Fibroblast of upper back skin (primary cell): Measurements from ENCODE around the gene AGO3.

Source experiments
- DNase-seq: peaks from one replicate; pipeline ENCODE4 v3.0.0-alpha.2; 2013

Gene AGO3

DNA sequence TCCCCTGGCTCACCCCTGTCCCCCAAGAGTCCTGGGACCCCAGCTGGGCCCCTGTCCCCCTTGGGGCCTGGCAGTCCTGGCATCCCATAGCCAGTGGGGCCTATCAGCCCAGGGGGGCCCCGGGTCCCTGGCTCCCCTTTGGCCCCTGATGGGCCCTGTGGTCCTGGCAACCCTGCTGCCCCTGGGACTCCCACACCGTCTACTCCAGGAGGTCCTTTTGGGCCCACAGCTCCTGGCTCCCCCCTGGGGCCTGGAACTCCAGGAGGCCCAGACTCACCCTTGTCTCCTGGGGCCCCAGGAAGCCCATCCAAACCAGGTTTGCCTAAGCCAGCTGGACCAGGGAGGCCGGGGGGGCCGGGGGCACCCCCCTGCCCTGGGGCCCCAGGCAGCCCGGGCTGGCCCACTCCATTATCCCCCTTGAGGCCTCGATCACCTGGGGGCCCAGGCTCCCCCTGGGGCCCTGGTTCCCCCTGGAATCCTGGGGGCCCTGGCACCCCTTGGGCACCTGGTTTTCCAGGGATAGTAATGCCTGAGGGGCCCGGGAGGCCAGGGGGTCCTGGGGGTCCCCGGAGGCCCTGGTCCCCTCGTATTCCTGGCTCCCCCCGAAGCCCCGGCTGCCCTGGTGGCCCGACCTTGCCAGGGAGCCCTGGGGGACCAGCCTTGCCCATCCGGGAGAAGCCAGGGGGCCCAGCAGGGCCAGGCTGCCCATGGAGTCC, 167.9 kb downstream of the AGO3 start:
- DNase-seq: no peak

GRCh38 chr1:36099681-36100341, 168.9 kb downstream of the AGO3 start:
- DNase-seq: peak; percentile 75

GRCh38 chr1:36100376-36100775, 169.5 kb downstream of the AGO3 start:
- DNase-seq: no peak

DNA sequence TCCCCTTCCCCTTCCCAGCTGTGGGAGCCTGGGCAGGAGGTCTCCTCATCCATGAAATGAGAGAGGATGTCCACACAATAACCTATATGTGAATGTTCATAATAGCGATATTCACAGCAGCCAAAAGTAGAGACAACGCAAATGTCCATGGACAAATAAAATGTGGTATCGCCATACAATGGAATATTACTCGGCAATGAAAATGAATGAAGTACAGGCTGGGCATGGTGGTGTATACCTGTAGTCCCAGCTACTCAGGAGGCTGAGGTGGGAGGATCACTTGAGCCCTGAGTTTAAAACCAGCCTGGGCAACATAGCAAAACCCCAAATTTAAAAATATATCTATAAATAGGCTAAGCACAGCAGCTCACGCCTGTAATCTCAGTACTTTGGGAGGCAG, 170.6 kb downstream of the AGO3 start:
- no peak for DNase-seq

DNA sequence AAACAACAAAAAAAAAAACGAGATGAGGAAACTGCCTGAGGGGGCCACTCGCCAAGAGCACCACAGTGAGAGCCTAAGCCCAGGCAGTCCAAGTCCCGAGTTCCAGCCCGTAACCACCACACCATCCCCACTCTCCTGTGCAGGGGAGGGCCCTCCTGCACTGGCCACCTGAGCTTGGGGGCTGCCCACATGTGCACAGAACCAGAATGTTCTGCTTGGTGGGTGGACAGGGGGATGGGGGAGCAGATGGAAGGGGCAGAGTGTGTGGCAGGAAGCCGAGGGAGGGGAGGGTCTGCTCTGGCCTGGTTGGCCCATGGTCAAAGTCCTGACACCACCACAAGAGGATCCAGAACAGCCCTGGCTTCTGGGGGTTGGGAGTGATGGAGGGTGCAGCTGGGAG, 175.4 kb downstream of the AGO3 start:
- DNase-seq: no peak

GRCh38 chr1:36107394-36107793, 176.5 kb downstream of the AGO3 start:
- no peak for DNase-seq

DNA sequence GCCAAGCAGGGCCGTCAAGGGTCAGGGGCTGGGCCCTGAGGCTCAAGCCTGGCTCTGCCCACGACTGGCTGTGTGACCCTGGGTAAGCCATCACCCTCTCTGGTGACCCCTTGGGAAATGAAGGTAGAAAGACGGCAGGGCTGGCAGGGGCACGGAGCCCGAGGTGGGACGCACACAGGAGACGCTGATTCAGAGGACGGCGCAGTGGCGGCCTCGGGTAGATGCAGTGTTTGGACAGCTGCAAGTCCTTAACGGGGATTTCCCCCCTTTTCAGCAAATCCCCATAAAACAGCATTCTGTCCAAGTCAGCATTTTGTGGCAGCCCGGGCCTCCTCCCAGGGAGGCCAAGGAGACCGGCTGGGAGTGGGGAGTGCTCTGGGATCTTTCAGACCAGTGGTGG, 177.4 kb downstream of the AGO3 start:
- peak; percentile 86 for DNase-seq

DNA sequence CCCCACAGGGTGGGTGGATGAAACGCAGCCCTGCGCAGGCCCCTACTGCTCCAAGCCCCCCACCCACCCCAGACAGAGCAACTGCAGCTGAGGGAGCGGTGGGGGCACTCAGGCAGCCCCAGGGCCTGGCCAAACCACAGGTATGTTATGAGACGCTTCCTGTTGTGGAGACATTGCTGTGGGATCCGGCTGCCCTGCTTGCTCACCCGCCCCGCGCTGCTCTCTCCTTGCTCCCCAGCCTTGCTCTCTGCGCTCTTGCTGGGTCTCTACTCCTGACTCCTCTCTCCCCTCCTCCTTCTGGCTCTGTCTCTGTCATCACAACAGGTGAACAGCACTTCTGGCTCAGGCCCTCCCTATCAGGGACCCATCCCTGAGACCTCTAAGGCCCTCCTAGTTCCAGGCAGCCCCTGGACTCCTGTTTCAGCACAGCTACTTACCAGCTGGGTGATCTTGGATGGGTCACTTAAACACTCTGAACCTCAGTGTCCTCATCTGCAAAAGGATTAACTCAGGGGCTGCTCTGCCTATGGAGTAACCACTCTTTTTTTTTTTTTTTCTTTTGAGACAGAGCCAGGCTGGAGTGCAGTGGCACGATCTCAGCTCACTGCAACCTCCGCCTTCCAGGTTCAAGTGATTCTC, 178.3 kb downstream of the AGO3 start:
- peak; percentile 87 for DNase-seq

- no peak for DNase-seq
These were observed 180.2 kb downstream of the AGO3 start for GRCh38 chr1:36111151-36111550.

- DNase-seq: no peak
These were observed 181.9 kb downstream of the AGO3 start for GRCh38 chr1:36112823-36113222.

- DNase-seq: no peak
These were observed 183.5 kb downstream of the AGO3 start for GRCh38 chr1:36114371-36114770.

- peak; percentile 90 for DNase-seq
These were observed 184.3 kb downstream of the AGO3 start for GRCh38 chr1:36115200-36115669.

DNA sequence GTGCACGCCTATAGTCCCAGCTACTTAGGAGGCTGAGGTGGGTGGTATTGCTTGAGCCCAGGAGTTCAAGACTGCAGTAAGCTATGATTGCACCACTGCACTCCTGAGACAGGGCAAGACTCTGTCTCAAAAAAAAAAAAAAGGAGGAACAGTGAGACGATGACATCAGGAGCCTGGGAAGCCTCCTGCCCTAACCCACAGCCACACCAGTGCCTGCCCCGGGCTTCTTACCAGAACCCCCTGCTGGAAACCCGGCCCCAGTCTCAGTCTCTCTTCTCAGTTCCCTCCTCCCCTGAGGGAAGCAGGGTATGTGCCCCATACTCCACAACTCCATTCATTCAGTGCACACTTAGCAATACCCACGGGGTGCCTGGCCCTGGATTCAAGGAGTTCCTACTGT, 185.0 kb downstream of the AGO3 start:
- peak; percentile 61 for DNase-seq

- no peak for DNase-seq
These were observed 186.0 kb downstream of the AGO3 start for GRCh38 chr1:36116901-36117300.

DNA sequence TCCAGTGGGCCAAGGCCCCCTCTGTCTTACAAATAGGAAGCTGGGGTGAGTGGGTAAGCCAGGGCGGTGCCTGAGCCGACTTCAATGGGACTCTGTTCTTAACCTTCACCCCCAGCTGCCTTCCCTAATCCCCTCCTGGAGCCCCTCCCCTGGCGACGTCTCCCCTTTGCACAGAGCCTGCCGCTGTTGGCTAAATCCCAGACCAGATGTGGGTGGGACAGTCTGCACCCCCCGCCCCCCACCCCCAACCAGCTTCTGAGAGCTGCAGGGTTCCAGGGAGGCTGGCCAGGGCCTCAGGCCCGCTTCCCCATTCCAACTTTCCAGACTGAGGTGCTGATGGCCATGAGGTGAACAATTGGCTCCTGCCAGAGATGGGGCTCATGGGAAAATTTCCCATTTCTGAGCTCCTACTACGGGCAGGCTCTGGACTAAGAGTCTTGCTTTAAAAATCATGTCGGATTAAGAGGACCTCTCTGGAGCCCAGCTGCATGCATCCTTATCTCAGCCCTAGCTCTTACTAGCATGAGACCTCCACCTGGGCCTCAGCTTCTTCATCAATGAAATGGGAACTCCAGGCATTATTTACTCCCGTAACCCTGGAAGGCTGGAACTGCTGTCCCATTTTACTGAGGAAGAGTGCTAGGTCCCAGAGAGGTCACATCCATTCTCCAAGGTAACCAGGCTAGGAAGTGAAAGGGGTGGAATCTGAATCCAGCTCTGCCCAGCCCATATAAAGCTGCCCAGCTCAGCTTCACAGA, 187.7 kb downstream of the AGO3 start:
- no peak for DNase-seq

DNA sequence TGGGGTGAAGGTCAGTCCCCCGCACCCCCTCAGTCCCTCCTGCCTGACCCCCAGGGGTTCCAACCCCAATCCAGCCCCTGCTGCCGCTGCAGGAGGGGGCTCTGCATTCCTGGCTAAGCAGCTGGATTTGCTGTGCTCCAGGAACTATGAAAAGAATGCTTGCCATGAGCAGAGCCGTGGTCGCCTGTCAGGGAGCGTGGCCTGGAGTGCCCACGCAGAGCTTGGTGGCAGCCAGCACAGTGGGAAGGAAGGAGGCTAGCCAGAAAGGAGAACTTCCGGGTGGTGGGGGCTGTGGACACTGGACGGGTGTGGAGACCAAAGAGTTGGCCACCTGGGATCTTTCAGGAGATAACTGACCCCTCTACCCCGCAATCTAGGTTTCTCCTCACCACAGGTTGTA, 188.6 kb downstream of the AGO3 start:
- DNase-seq: peak; percentile 32
